ENCODE measurements around the gene KCNH1. TPM values are rescaled to one million over a fixed set of nuclear protein-coding genes. Genes with fewer than 3 reads are reported as not detected.

KCNH1 gene
- total RNA-seq, 4 donors from 2014 or later = 0.29 to 0.67 (median 0.38) TPM

DNA sequence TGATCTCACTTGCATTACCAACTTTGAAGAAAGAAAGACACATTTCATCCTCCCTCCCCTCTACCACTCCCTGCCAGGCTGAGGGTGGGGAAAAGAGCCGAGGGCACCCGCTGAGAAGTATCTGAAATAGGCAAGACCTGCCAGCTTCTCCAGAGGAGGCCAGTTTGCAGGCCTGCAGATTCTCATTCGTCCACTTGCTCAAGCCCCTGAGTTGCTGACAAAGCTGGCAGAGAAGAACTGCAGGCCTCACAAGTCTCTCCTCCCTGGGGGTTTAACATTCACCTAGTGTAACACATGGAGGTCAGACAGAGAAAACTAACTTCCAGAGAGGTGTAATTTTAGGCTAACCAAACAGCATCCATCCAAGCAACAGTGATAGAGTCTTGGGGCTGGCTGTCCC is 428.9 kb downstream of the KCNH1 start:
- DNase-seq = no peak
- no peaks in the 10 kb centered on the region for H3K27me3 ChIP-seq
- ATAC-seq = no peak
- no peak overlapping the region for H3K27ac ChIP-seq
- intact Hi-C loops (cut with DNase I; ENCODE audit: low total_unique reads) = no loop called here
- in situ Hi-C loops (cut with MboI; ENCODE audit: low sequenced_read_pairs in 4 of 4) = no loop called here
- no peaks in the 10 kb centered on the region for H3K4me1 ChIP-seq
- TF ChIP-seq POLR2A (IDR thresholded peaks at IDR 0.05) = no peak
- no peak overlapping the region for H3K4me3 ChIP-seq
- H3K36me3 ChIP-seq = no peaks in the 10 kb centered on the region
- H3K9me3 ChIP-seq = no peaks in the 10 kb centered on the region

- Histone ChIP-seq H3K9me3 (no peaks in the 10 kb centered on the region), H3K27me3 (no peaks in the 10 kb centered on the region), H3K36me3 (no peaks in the 10 kb centered on the region), H3K4me1 (no peaks in the 10 kb centered on the region), H3K27ac (no peak overlapping the region), H3K4me3 (no peak overlapping the region)
- in situ Hi-C loops (cut with MboI; ENCODE audit: low sequenced_read_pairs in 4 of 4) (no loop called here), intact Hi-C loops (cut with DNase I; ENCODE audit: low total_unique reads) (no loop called here)
- DNase-seq (no peak), ATAC-seq (no peak)
- TF ChIP-seq POLR2A (IDR thresholded peaks at IDR 0.05) (no peak), CTCF (IDR thresholded peaks at IDR 0.05 in 4 of 5, conservative IDR thresholded peaks at IDR 0.05 in 1 of 5) (no peak)
Measured at GRCh38 chr1:210703593-210703992, 430.4 kb downstream of the KCNH1 start.

DNA sequence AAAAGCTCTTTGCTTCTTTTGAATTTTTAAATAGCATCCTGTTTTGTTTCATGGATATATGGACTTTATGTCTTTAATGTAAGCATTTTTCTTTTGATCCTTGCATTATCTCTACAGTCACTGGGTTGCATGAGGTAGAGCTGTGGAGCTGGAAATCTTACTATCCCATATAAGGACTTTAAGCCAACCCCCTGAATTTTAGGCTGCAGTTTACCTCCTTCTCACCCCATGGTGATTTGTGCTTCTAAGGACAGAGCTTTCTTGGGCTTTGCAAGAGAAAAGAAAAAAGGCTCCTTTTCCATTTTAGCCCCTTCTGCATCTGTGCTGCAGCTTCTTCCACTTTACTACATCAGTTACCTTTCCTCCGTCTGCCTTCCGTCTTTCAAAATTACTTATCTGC is 431.4 kb downstream of the KCNH1 start:
- no peaks in the 10 kb centered on the region for H3K27me3 ChIP-seq
- no peak overlapping the region for H3K4me3 ChIP-seq
- H3K36me3 ChIP-seq = no peaks in the 10 kb centered on the region
- in situ Hi-C loops (cut with MboI; ENCODE audit: low sequenced_read_pairs in 4 of 4) = no loop called here
- H3K4me1 ChIP-seq = no peaks in the 10 kb centered on the region
- no peak overlapping the region for H3K27ac ChIP-seq
- DNase-seq (no peak), ATAC-seq (no peak)
- no peaks in the 10 kb centered on the region for H3K9me3 ChIP-seq
- TF ChIP-seq CTCF (IDR thresholded peaks at IDR 0.05 in 4 of 5, conservative IDR thresholded peaks at IDR 0.05 in 1 of 5) = no peak
- intact Hi-C loops (cut with DNase I; ENCODE audit: low total_unique reads) = no loop called here

GRCh38 chr1:210700511-210700910 is 433.4 kb downstream of the KCNH1 start:
- in situ Hi-C loops (cut with MboI; ENCODE audit: low sequenced_read_pairs in 4 of 4) (no loop called here), intact Hi-C loops (cut with DNase I; ENCODE audit: low total_unique reads) (no loop called here)
- Histone ChIP-seq H3K27me3 (no peaks in the 10 kb centered on the region), H3K36me3 (no peaks in the 10 kb centered on the region), H3K27ac (no peak overlapping the region), H3K9me3 (no peaks in the 10 kb centered on the region), H3K4me3 (no peak overlapping the region), H3K4me1 (no peaks in the 10 kb centered on the region)
- DNase-seq (no peak), ATAC-seq (no peak)
- no peak for TF ChIP-seq CTCF (IDR thresholded peaks at IDR 0.05 in 4 of 5, conservative IDR thresholded peaks at IDR 0.05 in 1 of 5)

DNA sequence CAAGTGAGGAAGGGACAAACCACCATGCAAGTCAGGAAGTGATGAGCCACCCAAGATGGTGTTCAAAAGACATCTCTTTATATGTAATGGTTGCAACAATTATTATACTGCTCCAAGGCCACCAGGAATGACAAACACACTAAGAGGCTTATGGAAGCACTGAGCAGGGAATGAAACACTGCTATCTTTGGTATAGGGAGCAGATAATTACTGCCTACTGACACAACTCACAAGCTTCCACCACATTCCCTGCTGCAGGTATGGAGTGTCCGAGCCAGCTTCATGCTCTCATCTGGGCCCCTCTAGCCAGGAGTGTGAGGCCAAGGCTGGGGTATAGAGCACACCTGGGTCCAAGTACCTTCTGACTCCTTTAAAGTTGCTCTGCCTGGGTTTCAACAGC is 433.9 kb downstream of the KCNH1 start:
- no peaks in the 10 kb centered on the region for H3K36me3 ChIP-seq
- TF ChIP-seq POLR2A (IDR thresholded peaks at IDR 0.05) = no peak
- TF ChIP-seq CTCF (IDR thresholded peaks at IDR 0.05 in 4 of 5, conservative IDR thresholded peaks at IDR 0.05 in 1 of 5) = no peak
- intact Hi-C loops (cut with DNase I; ENCODE audit: low total_unique reads) (no loop called here), in situ Hi-C loops (cut with MboI; ENCODE audit: low sequenced_read_pairs in 4 of 4) (no loop called here)
- no peak for DNase-seq
- no peaks in the 10 kb centered on the region for H3K4me1 ChIP-seq
- H3K27ac ChIP-seq = no peak overlapping the region
- no peak overlapping the region for H3K4me3 ChIP-seq
- H3K27me3 ChIP-seq = no peaks in the 10 kb centered on the region
- H3K9me3 ChIP-seq = no peaks in the 10 kb centered on the region
- ATAC-seq = no peak
